ENCODE data around the gene NOL12.
"Not testable (repeated sequence)": the region's sequence is repeated elsewhere in the genome, so short reads cannot be mapped to it uniquely, and the experiment has no call there.

DNA sequence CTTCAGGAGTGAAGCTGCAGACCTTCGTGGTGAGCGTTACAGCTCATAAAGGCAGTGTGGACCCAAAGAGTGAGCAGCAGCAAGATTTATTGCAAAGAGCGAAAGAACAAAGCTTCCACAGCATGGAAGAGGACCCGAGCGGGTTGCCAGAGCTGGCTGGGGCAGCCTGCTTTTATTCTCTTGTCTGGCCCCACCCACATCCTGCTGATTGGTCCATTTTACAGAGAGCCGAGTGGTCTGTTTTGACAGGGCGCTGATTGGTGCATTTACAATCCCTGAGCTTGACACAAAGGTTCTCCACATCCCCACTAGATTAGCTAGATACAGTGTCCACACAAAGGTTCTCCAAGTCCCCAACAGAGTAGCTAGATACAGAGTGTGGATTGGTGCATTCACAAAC is 31.1 kb downstream of the NOL12 start:
- TF ChIP-seq CTCF (IDR thresholded peaks at IDR 0.05; ENCODE audit: insufficient read depth, low read depth, low read length); EZH2 (IDR thresholded peaks at IDR 0.05; ENCODE audit: insufficient read depth, low read length): not testable (repeated sequence)

Data from astrocyte (in vitro differentiated cells and primary cell).